ENCODE data around the gene DSC3.

Gene DSC3

GRCh38 chr18:31061945-31062344 is 19.4 kb upstream of the DSC3 start:
- no peaks in the 10 kb centered on the region for H3K27me3 ChIP-seq (ENCODE audit: control insufficient read depth, insufficient read depth, low read length)
- no peaks in the 10 kb centered on the region for H3K9me3 ChIP-seq (ENCODE audit: control insufficient read depth, insufficient read depth, low read length)
- no peak for DNase-seq (ENCODE audit: low read depth, low spot score)
- H3K4me3 ChIP-seq (ENCODE audit: low read length) = no peak overlapping the region
- no peaks in the 10 kb centered on the region for H3K4me1 ChIP-seq (ENCODE audit: control insufficient read depth, insufficient read depth, low read length)
- H3K27ac ChIP-seq (ENCODE audit: low read length) = no peak overlapping the region
- WGBS (ENCODE audit: insufficient coverage, insufficient read length) = no CpG with 5 or more reads among the region's 4 CpGs
- H3K36me3 ChIP-seq (ENCODE audit: control insufficient read depth, insufficient read depth, low read length) = no peaks in the 10 kb centered on the region

- Histone ChIP-seq H3K9me3 (ENCODE audit: control insufficient read depth, insufficient read depth, low read length) (no peaks in the 10 kb centered on the region), H3K36me3 (ENCODE audit: control insufficient read depth, insufficient read depth, low read length) (no peaks in the 10 kb centered on the region), H3K4me3 (ENCODE audit: low read length) (no peak overlapping the region), H3K27me3 (ENCODE audit: control insufficient read depth, insufficient read depth, low read length) (no peaks in the 10 kb centered on the region), H3K4me1 (ENCODE audit: control insufficient read depth, insufficient read depth, low read length) (no peaks in the 10 kb centered on the region), H3K27ac (ENCODE audit: low read length) (no peak overlapping the region)
- WGBS (ENCODE audit: insufficient coverage, insufficient read length) = no CpG with 5 or more reads among the region's 3 CpGs
- DNase-seq (ENCODE audit: low read depth, low spot score) = no peak
Observed at GRCh38 chr18:31058897-31059296, 16.4 kb upstream of the DSC3 start.

- no CpG with 5 or more reads among the region's 4 CpGs for WGBS (ENCODE audit: insufficient coverage, insufficient read length)
- H3K4me3 ChIP-seq (ENCODE audit: low read length) = no peak overlapping the region
- no peaks in the 10 kb centered on the region for H3K27me3 ChIP-seq (ENCODE audit: control insufficient read depth, insufficient read depth, low read length)
- H3K9me3 ChIP-seq (ENCODE audit: control insufficient read depth, insufficient read depth, low read length) = no peaks in the 10 kb centered on the region
- no peak for DNase-seq (ENCODE audit: low read depth, low spot score)
- H3K4me1 ChIP-seq (ENCODE audit: control insufficient read depth, insufficient read depth, low read length) = no peaks in the 10 kb centered on the region
- no peaks in the 10 kb centered on the region for H3K36me3 ChIP-seq (ENCODE audit: control insufficient read depth, insufficient read depth, low read length)
- no peak overlapping the region for H3K27ac ChIP-seq (ENCODE audit: low read length)
Observed at GRCh38 chr18:31057917-31058316, 15.4 kb upstream of the DSC3 start.

- no peak overlapping the region for H3K4me3 ChIP-seq (ENCODE audit: low read length)
- no peak for DNase-seq (ENCODE audit: low read depth, low spot score)
- no peaks in the 10 kb centered on the region for H3K36me3 ChIP-seq (ENCODE audit: control insufficient read depth, insufficient read depth, low read length)
- no peak overlapping the region for H3K27ac ChIP-seq (ENCODE audit: low read length)
- H3K27me3 ChIP-seq (ENCODE audit: control insufficient read depth, insufficient read depth, low read length) = no peaks in the 10 kb centered on the region
- H3K9me3 ChIP-seq (ENCODE audit: control insufficient read depth, insufficient read depth, low read length) = no peaks in the 10 kb centered on the region
- 100% methylated on average over 2 of the region's 5 CpGs for WGBS (ENCODE audit: insufficient coverage, insufficient read length)
- no peaks in the 10 kb centered on the region for H3K4me1 ChIP-seq (ENCODE audit: control insufficient read depth, insufficient read depth, low read length)
Observed at GRCh38 chr18:31057051-31057450, 14.5 kb upstream of the DSC3 start.

- Histone ChIP-seq H3K27ac (ENCODE audit: low read length) (no peak overlapping the region), H3K27me3 (ENCODE audit: control insufficient read depth, insufficient read depth, low read length) (no peaks in the 10 kb centered on the region), H3K36me3 (ENCODE audit: control insufficient read depth, insufficient read depth, low read length) (no peaks in the 10 kb centered on the region), H3K4me3 (ENCODE audit: low read length) (no peak overlapping the region), H3K4me1 (ENCODE audit: control insufficient read depth, insufficient read depth, low read length) (no peaks in the 10 kb centered on the region), H3K9me3 (ENCODE audit: control insufficient read depth, insufficient read depth, low read length) (no peaks in the 10 kb centered on the region)
- WGBS (ENCODE audit: insufficient coverage, insufficient read length) = no CpG with 5 or more reads among the region's 2 CpGs
- no peak for DNase-seq (ENCODE audit: low read depth, low spot score)
Observed at GRCh38 chr18:31056296-31056695, 13.8 kb upstream of the DSC3 start.

- no peaks in the 10 kb centered on the region; the same call in 1 of the 2 replicates for H3K27me3 ChIP-seq (ENCODE audit: control insufficient read depth, insufficient read depth, low read length)
- DNase-seq (ENCODE audit: low read depth, low spot score) = no peak
- no peak overlapping the region for H3K27ac ChIP-seq (ENCODE audit: low read length)
- WGBS (ENCODE audit: insufficient coverage, insufficient read length) = no CpG with 5 or more reads among the region's 3 CpGs
- no peaks in the 10 kb centered on the region for H3K4me1 ChIP-seq (ENCODE audit: control insufficient read depth, insufficient read depth, low read length)
- no peaks in the 10 kb centered on the region for H3K36me3 ChIP-seq (ENCODE audit: control insufficient read depth, insufficient read depth, low read length)
- no peak overlapping the region for H3K4me3 ChIP-seq (ENCODE audit: low read length)
- no peaks in the 10 kb centered on the region for H3K9me3 ChIP-seq (ENCODE audit: control insufficient read depth, insufficient read depth, low read length)
Observed at GRCh38 chr18:31050635-31051034, 8.1 kb upstream of the DSC3 start.

GRCh38 chr18:31049189-31049588 is 6.6 kb upstream of the DSC3 start:
- Histone ChIP-seq H3K4me3 (ENCODE audit: low read length) (no peak overlapping the region), H3K9me3 (ENCODE audit: control insufficient read depth, insufficient read depth, low read length) (no peaks in the 10 kb centered on the region), H3K4me1 (ENCODE audit: control insufficient read depth, insufficient read depth, low read length) (no peaks in the 10 kb centered on the region), H3K36me3 (ENCODE audit: control insufficient read depth, insufficient read depth, low read length) (no peaks in the 10 kb centered on the region), H3K27me3 (ENCODE audit: control insufficient read depth, insufficient read depth, low read length) (peaks cover 2% of the 10 kb centered on the region; the same call in 1 of the 2 replicates), H3K27ac (ENCODE audit: low read length) (no peak overlapping the region)
- no CpG with 5 or more reads among the region's 4 CpGs for WGBS (ENCODE audit: insufficient coverage, insufficient read length)
- DNase-seq (ENCODE audit: low read depth, low spot score) = no peak

- Histone ChIP-seq H3K27me3 (ENCODE audit: control insufficient read depth, insufficient read depth, low read length) (peaks cover 12% of the 10 kb centered on the region; the same call in 1 of the 2 replicates), H3K9me3 (ENCODE audit: control insufficient read depth, insufficient read depth, low read length) (no peaks in the 10 kb centered on the region), H3K36me3 (ENCODE audit: control insufficient read depth, insufficient read depth, low read length) (no peaks in the 10 kb centered on the region), H3K4me3 (ENCODE audit: low read length) (no peak overlapping the region), H3K4me1 (ENCODE audit: control insufficient read depth, insufficient read depth, low read length) (peaks cover 1% of the 10 kb centered on the region; the same call in 1 of the 2 replicates), H3K27ac (ENCODE audit: low read length) (no peak overlapping the region)
- no CpG with 5 or more reads among the region's 2 CpGs for WGBS (ENCODE audit: insufficient coverage, insufficient read length)
- no peak for DNase-seq (ENCODE audit: low read depth, low spot score)
Observed at GRCh38 chr18:31048216-31048615, 5.7 kb upstream of the DSC3 start.

GRCh38 chr18:31046916-31047315 is 4.4 kb upstream of the DSC3 start:
- H3K36me3 ChIP-seq (ENCODE audit: control insufficient read depth, insufficient read depth, low read length) = no peaks in the 10 kb centered on the region
- no peaks in the 10 kb centered on the region for H3K9me3 ChIP-seq (ENCODE audit: control insufficient read depth, insufficient read depth, low read length)
- H3K27me3 ChIP-seq (ENCODE audit: control insufficient read depth, insufficient read depth, low read length) = peaks cover 22% of the 10 kb centered on the region; the same call in 1 of the 2 replicates
- DNase-seq (ENCODE audit: low read depth, low spot score) = no peak
- no peak overlapping the region for H3K4me3 ChIP-seq (ENCODE audit: low read length)
- H3K27ac ChIP-seq (ENCODE audit: low read length) = no peak overlapping the region
- H3K4me1 ChIP-seq (ENCODE audit: control insufficient read depth, insufficient read depth, low read length) = peaks cover 1% of the 10 kb centered on the region; the same call in 1 of the 2 replicates

- DNase-seq (ENCODE audit: low read depth, low spot score) = no peak
- Histone ChIP-seq H3K27ac (ENCODE audit: low read length) (no peak overlapping the region), H3K9me3 (ENCODE audit: control insufficient read depth, insufficient read depth, low read length) (no peaks in the 10 kb centered on the region), H3K36me3 (ENCODE audit: control insufficient read depth, insufficient read depth, low read length) (no peaks in the 10 kb centered on the region), H3K27me3 (ENCODE audit: control insufficient read depth, insufficient read depth, low read length) (peaks cover 35% of the 10 kb centered on the region), H3K4me1 (ENCODE audit: control insufficient read depth, insufficient read depth, low read length) (peaks cover 1% of the 10 kb centered on the region; the same call in 1 of the 2 replicates), H3K4me3 (ENCODE audit: low read length) (no peak overlapping the region)
- no CpG with 5 or more reads among the region's 6 CpGs for WGBS (ENCODE audit: insufficient coverage, insufficient read length)
Observed at GRCh38 chr18:31045599-31045998, 3.1 kb upstream of the DSC3 start.

- no CpG with 5 or more reads among the region's 3 CpGs for WGBS (ENCODE audit: insufficient coverage, insufficient read length)
- Histone ChIP-seq H3K27me3 (ENCODE audit: control insufficient read depth, insufficient read depth, low read length) (peaks cover 37% of the 10 kb centered on the region), H3K4me1 (ENCODE audit: control insufficient read depth, insufficient read depth, low read length) (peaks cover 1% of the 10 kb centered on the region; the same call in 1 of the 2 replicates), H3K27ac (ENCODE audit: low read length) (no peak overlapping the region), H3K36me3 (ENCODE audit: control insufficient read depth, insufficient read depth, low read length) (no peaks in the 10 kb centered on the region), H3K4me3 (ENCODE audit: low read length) (no peak overlapping the region), H3K9me3 (ENCODE audit: control insufficient read depth, insufficient read depth, low read length) (no peaks in the 10 kb centered on the region)
- DNase-seq (ENCODE audit: low read depth, low spot score) = no peak
Observed at GRCh38 chr18:31044926-31045325, 2.4 kb upstream of the DSC3 start.
